SK-N-MC (cell line): ENCODE data around the gene OR1D2.

Experiments used
- DNase-seq: peaks from one replicate; pipeline ENCODE4 v3.0.0-alpha.2; 2011; ENCODE audit warnings: low read depth, low spot score
- H3K27ac ChIP-seq: fragments of 200-600 bp; sonication (generic); 2 replicates; pipeline ENCODE4 v1.5.1; 2016; ENCODE audit warnings: mixed run types
- H3K36me3 ChIP-seq: fragments of 200-600 bp; sonication (generic); 2 replicates; pipeline ENCODE4 v1.6.1; 2017; ENCODE audit warnings: antibody characterized with exemption, low read length, mixed read lengths; ENCODE audit not compliant: insufficient read depth
- H3K4me3 ChIP-seq: fragments of 200-600 bp; sonication (generic); 2 replicates; pipeline ENCODE4 v1.5.1; 2016
- H3K9ac ChIP-seq: fragments of 200-600 bp; sonication (generic); 2 replicates; pipeline ENCODE4 v1.8.0; 2017; ENCODE audit warnings: mixed run types, mixed read lengths; ENCODE audit not compliant: insufficient read length
- H3K9me3 ChIP-seq: fragments of 200-600 bp; sonication (generic); 2 replicates; pipeline ENCODE4 v1.6.1; 2017; ENCODE audit warnings: low read depth, mild to moderate bottlenecking, antibody characterized with exemption, low read length, moderate library complexity, mixed read lengths
- EZH2 ChIP-seq: fragments of 200-600 bp; sonication (generic); IDR thresholded peaks from one replicate; pipeline ENCODE4 v1.6.1; 2017; ENCODE audit warnings: antibody characterized with exemption
- FOXP2 ChIP-seq: optimal IDR thresholded peaks from 2 replicates; pipeline ENCODE3; 2011; ENCODE audit warnings: mild to moderate bottlenecking, moderate library complexity; ENCODE audit not compliant: insufficient read depth; ENCODE audit errors: extremely low read length, control extremely low read depth
- POLR2AphosphoS5 ChIP-seq: IDR thresholded peaks from 2 replicates; pipeline ENCODE4 v1.6.1; 2012; ENCODE audit warnings: mild to moderate bottlenecking, low read depth, low read length, borderline replicate concordance

Gene OR1D2

GRCh38 chr17:3048727-3049471 lies 55.3 kb downstream of the OR1D2 start:
- H3K9me3 ChIP-seq = no peaks in the 10 kb centered on the region
- no peak overlapping the region for H3K27ac ChIP-seq
- H3K4me3 ChIP-seq = peak overlapping the region; percentile 76
- peak; percentile 14 for DNase-seq
- H3K9ac ChIP-seq = no peak overlapping the region
- H3K36me3 ChIP-seq = no peaks in the 10 kb centered on the region
- TF ChIP-seq POLR2AphosphoS5 (no peak), EZH2 (no peak), FOXP2 (no peak)

- DNase-seq = no peak
- Histone ChIP-seq H3K4me3 (no peak overlapping the region), H3K27ac (no peak overlapping the region), H3K9ac (no peak overlapping the region), H3K36me3 (no peaks in the 10 kb centered on the region), H3K9me3 (no peaks in the 10 kb centered on the region)
- TF ChIP-seq FOXP2 = no peak
- TF ChIP-seq POLR2AphosphoS5 = no peak
- TF ChIP-seq EZH2 = no peak
Measured at GRCh38 chr17:3046753-3047152, 57.5 kb downstream of the OR1D2 start.

- no peak overlapping the region for H3K9ac ChIP-seq
- H3K36me3 ChIP-seq = no peaks in the 10 kb centered on the region
- H3K27ac ChIP-seq = no peak overlapping the region
- no peaks in the 10 kb centered on the region for H3K9me3 ChIP-seq
- H3K4me3 ChIP-seq = no peak overlapping the region
- DNase-seq = no peak
- TF ChIP-seq EZH2 (no peak), POLR2AphosphoS5 (no peak), FOXP2 (no peak)
Measured at GRCh38 chr17:3043737-3044365, 60.4 kb downstream of the OR1D2 start.

- DNase-seq = no peak
- Histone ChIP-seq H3K36me3 (no peaks in the 10 kb centered on the region), H3K27ac (no peak overlapping the region), H3K9ac (no peak overlapping the region), H3K4me3 (no peak overlapping the region), H3K9me3 (no peaks in the 10 kb centered on the region)
- TF ChIP-seq EZH2 = no peak
- no peak for TF ChIP-seq FOXP2
- no peak for TF ChIP-seq POLR2AphosphoS5
Measured at GRCh38 chr17:3040882-3041281, 63.3 kb downstream of the OR1D2 start.

- H3K27ac ChIP-seq = no peak overlapping the region
- H3K36me3 ChIP-seq = no peaks in the 10 kb centered on the region
- TF ChIP-seq POLR2AphosphoS5 (no peak), FOXP2 (no peak), EZH2 (no peak)
- no peaks in the 10 kb centered on the region for H3K9me3 ChIP-seq
- no peak overlapping the region for H3K9ac ChIP-seq
- no peak for DNase-seq
- no peak overlapping the region for H3K4me3 ChIP-seq
Measured at GRCh38 chr17:3039736-3040135, 64.5 kb downstream of the OR1D2 start.

GRCh38 chr17:3038941-3039340 lies 65.3 kb downstream of the OR1D2 start:
- Histone ChIP-seq H3K9me3 (no peaks in the 10 kb centered on the region), H3K9ac (no peak overlapping the region), H3K27ac (no peak overlapping the region), H3K36me3 (no peaks in the 10 kb centered on the region), H3K4me3 (no peak overlapping the region)
- TF ChIP-seq EZH2 (no peak), POLR2AphosphoS5 (no peak)
- DNase-seq = no peak
